HG03457 (cell line): ENCODE measurements around the gene DAO.
A peak's percentile ranks its signal among the peaks of the same experiment; 100 is the strongest.
"Not testable (repeated sequence)": the region's sequence is repeated elsewhere in the genome, so short reads cannot be mapped to it uniquely, and the experiment has no call there.

Source experiments
- ATAC-seq: cut with Tn5 transposase; IDR thresholded peaks from one replicate; pipeline ENCODE4 v1.9.1; 2021; ENCODE audit warnings: moderate number of reproducible peaks; ENCODE audit not compliant: unreplicated experiment

DAO gene

DNA sequence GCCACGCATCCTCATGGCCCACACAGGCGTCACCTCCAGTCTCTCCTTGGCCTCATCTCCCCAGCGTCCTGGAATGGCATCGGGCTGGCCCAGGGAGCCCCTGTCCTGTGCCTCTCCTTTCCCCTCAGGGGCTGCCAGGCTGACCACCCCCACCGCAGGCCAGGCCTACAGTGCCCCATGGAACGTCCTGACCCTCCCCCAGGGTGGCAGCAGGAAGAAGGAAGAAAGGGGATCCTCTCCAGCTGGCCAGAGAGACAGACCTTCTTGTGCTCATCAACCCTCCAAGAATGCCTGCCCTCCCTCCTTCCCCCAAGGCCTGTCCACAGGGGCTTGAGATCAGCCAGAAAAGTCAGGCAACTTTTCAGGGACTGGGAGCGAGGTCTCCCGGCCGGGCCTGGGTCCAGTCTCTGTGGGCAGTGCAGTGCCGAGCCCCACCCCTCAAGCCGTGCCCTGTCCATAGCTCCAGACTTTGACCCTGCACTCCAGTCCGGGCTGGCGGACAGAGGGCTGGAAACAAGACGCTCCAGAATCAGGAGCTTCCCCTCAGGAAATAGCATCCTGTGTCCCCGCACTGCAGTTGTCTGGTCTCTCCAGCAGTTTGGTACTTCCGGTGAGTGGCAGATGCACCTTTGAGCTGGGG, at the start of gene DAO:
Gene DAO, plus strand, starts transcription at position 478 of the 640 bp plus-strand sequence. CDS start 4,915 bp downstream, outside the sequence.
- no peak for ATAC-seq

DNA sequence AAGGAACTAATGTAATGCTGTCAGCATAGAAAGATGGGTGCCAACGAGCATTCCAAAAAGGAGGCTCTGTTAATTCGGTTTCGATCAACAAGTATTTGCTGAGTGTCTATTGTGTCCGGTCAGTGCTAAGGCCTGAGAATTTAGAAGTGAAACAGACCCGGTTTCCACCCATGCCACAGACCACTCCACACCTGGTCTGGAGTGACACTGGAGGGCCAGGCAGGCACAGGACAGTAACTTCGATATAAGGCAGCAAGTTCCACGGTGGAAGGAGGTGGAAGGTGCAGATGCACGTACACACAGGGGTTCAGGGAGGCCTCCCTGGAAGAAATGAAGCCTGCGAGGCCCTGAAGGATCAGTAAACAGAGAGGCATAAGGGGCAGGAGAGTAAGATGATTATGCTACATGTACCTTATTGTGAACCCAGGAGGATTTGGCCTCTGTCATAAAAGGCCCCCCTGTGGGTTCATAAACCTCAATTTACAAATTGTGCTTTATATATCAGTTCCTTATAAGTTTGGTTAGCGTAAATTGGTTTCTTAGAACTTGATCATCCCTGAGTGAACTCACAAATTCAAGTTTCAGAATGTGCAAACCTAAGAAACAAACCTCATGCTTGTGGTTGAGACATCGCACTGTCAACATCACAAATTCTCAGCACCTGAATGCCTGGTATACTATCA, 48.4 kb upstream of the DAO start:
- ATAC-seq: peak; percentile 46

DNA sequence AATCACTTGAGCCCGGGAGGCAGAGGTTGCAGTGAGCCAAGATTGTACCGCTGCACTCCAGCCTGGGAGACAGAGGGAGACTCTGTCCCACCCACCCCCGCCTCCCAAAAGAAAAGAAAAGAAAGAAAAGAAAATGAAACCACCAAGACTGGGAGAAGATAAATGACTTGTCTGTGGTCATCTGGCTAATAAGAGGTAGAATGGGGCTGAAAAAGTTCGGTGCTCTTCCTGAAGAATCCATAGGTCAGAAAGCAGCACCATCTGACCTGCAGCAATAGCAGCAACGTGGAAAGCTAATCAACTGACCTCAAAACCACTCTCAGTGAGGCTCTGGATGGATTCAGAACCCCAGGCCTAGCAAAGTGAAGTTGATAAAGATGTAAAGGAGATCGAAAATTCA, 47.7 kb upstream of the DAO start:
- no peak for ATAC-seq

DNA sequence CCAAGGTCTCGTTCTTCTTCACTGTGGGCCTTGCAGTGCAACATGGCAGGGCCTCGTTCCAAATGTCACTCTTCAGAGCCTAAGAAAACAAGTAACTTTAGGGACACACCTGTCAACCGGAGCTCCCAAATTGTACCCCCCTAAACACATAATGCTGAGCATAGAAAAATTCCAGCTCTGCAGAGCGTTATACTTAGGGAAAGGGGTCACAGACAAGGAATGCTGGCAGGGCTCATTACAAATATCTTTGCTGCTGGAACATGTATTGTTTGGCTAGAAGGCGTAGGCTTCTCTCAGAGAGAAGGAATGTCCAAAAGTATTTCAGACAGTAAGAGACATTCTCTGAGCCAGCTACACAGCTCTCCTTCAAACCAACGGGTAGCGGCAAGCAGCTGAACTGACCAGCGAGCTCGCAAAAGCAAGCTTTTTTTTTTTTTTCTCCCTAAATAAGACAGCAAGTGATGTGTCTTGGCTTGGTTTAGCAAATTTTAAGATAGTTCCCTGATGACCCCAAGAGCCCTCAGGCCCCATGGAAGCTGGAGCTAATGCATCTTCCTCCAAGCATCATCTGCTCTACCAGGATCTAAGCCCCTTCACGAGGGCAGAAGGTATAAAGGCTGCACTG, 47.0 kb upstream of the DAO start:
- no peak for ATAC-seq

DNA sequence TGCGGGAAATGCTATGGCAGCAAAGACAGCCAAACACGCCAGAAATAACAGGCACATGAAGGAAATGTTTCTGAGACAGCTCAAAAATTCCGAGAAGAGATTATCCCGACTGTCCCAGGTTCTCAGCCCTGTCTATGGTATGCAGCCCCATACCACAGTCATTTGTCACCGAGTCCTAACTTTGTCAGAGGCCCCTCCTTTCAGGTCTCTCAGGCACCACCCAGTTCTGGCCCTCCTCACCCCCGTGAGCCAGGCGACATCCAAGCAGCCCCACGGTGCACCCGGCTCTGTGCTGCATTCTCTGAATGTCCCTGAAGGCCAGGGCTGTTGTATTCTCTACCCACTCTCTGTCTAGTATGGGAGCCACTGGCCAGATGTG, 46.5 kb upstream of the DAO start:
- ATAC-seq: no peak

DNA sequence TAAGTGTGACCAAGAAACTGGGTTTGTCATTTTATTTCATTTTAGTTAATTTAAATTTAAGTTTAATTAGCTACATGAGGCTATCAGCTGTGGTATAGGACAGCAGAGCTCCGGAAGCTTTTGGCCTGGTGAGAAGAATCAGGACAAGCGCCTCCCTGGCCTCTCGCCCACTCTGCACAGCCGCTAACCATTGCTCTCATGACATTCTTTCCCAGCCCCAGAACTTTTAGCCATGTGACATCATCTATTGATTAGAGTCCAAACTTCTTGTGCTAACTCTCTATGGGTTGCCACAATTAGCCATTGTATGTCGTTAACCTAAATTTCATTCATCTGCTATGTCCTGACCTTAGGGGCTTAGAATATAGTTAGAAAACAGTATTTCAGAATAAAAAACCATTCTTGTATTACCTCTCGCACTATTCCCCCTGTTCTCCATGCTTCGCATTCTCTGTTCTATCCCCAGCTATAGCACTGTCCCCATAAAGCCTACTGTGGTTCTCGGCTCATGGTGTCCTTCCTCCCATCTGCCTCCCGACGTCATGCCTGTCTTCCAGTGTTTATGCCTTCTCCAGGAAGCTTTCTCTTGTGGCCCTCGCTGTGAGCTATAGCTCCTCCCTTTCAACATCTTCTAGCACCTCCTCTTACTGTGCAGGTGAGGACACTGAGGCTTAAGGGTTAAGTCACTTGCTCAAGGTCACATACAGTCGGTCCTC, 46.0 kb upstream of the DAO start:
- ATAC-seq: no peak

DNA sequence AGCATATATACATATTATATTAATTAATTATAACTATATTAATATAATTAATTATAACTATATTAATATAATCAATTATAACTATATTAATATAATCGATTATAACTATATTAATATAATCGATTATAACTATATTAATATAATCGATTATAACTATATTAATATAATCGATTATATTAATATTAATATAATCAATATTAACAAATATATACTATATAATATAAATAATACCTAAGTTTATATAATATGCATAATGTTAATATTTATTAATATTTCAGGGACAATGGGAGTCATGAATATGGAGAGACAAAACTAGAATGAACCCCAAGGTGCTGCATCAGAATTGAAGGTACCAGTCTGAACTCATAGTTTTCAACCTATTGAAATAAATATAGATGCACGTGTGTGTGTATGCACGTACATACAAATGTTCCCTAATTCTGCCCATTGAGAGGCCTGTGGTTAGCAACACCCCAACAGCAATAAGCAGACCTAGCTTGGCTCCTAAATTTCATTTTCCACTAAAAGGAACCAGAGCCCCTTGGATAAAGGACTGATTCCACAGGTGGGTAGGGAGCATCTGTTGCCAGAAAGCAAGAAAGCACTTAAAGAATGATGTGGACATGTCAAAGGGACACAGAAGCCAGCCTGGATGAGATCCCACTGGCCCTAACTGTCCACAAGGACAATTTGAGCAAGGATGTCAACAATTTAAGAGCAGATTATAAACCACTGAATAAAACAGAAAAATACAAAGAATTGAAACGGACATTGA, 43.8 kb upstream of the DAO start:
- no peak for ATAC-seq

DNA sequence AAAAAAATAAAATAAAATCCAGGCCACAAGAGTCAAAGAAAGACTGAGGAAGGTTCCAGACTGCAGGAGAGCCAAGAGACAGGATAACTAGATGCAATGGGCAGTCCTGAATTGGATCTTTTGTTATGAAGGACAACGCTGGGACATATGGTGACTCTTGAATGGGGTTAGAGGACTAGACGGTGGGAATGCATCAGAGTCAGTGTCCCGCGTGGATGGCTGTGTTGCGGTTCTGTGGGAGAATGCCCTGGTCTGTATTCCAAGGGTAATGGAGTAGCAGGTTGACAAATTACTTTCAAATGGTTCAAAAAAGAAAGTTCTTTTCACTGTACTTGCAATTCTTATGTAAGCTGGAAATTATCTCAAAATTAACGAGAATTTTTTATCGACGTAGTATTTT, 42.7 kb upstream of the DAO start:
- ATAC-seq: no peak

DNA sequence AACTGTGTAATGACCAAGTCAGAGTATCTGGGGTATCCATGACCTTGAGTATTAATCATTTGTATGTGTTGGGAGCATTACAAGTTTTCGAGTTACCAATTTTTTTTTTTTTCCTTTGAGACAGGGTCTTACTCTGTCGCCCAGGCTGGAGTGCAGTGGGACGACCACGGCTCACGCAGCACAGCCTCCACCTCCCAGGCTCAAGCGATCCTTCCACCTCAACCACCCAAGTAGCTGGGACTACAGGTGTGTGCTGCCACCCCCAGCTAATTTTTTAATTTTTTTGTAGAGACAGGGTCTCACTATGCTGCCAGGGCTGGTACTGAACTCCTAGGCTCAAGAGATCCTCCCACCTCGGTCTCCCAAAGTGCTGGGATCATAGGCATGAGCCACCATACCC, 42.2 kb upstream of the DAO start:
- ATAC-seq: no peak

DNA sequence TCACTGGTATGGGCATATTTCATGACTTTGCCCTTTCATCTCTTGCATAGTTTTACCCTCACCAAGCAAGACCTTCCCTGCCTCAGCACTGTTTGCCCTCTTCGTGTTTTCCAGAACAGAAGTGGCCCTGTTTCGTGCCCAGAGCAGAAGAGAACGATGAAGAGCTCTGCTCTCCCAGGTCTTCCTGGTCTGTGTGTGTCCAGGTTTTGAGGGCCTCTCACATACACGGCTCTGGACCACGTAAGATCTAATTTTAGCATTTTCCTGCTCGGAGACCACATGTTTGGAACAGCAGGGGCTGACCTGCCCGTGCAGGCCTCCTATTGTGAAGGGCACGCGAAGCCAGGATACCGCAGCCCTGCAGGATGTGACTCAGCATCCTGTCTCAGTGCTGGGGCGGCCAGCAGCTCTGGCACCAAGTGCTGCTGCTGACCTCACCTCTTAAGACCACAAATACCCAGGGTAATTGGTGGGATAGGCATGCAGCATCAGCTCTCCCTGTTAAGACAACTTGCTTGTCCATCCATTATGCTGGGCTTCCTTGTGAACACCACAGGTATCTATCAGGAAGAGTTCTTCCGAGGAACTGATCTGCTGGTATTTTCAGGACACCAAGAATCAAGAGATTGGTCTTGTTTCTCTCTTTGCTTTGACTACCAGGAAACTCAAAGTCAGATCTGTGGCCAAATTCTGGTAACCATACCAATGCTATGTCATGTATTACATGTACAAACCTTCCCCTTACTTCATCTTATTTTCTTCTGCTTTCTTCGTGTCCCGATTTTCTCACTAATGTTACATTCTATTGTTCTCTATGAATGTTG, 41.5 kb upstream of the DAO start:
- ATAC-seq: peak; percentile 89

DNA sequence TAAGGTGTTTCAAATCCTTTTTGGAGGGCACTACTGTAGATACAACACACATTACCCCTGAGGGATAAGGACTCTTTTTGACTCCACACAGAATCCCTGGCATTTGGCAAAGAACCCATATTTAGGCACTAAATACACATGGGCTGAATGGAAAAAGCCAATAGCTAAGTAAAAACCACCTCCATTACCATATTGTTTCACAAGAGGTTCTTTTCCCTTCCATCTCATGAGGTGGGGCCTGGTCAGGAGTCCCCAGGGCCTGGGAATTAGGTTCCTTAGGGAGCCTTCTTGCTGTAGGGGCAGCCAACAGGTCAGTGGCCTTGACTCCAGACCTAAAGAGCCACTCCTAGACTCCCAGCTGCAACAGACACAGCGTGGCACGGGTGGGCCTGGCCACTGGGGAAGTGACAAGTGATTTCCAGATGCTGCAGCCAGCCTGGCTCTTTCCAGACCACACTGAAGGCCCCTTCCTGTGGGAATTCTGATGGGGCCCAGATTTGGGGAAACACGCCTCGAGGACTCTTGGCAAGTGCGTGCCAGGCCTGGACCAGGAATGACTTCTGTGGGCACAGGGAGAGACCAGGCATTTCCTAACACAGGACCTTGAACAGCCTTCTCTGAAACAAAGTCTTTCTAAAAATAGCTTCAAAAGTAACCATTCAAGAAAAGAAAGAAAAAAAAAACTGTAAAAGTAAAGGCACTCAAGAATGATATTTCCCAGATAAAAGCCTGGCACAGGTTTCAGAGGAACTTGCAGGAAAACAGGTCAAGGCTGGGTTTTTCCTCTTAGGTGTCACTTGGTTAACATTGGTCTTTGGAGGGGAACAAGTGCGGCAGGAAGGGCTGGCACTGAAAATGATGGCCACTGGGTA, 40.6 kb upstream of the DAO start:
- ATAC-seq: no peak

DNA sequence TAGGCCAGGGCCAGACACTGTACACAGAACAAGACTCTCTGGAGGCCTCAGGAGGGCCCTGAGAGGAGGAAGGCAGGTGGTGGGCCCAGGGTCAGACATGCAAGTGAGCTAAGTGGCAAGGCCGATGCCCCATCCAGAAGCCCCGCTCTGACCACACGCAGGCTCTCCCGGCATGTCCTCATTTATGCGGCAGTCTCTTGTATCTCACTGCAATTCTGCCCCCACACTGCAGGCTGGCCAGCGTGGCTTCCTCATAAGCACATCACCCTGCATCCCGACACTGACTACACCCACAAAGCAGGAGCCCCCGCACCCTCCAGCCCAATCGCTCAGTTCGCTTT, 40.0 kb upstream of the DAO start:
- no peak for ATAC-seq

DNA sequence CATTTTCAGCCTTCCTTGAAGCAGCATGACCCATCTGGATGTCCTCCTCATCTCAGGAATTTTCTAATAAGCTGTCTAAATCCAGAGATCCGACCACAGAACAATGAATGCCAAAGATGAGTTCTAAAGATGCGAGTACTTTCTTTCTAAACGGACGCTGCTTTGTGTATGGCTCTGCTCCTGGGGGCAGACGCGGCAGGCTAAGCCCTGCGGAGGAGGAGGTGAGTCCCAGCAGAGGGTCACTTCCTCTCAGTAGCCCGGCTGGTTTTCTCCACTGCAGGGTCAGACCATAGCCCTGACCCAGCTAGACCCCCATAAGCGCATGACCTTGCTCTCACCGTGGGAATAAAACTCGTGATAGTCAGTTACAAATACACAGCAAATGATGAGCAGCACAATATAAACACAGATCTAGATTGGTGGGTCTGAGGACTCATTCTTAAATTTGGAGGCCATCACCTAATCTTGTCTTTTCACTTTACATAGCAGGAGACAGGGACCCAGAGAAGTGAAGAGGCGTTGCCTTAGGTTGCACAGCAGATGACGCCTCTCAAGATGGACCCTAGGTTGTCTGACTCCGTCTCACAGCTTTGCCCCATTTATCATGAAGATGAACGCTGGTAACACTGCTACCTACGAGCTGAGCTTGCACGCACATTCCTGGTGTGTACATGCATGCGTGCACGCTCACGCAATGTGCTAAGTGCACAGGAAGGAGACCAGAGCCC, 39.1 kb upstream of the DAO start:
- ATAC-seq: no peak

DNA sequence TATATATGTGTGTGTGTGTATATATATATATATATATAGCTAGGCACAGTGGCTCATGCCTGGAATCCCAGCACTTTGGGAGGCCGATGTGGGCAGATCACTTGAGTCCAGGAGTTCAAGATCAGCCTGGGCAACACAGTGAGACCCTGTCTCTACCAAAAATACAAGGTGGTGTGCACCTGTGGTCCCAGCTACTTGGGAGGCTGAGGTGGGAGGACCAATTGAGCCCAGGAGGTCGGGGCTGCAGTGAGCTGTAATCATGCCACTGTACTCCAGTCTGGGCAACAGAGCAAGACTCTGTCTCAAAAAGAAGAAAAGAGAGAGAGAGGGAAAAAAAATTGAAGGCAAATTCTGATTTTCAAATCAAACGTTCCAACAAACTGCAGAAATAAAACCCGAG, 38.1 kb upstream of the DAO start:
- not testable (repeated sequence) for ATAC-seq

DNA sequence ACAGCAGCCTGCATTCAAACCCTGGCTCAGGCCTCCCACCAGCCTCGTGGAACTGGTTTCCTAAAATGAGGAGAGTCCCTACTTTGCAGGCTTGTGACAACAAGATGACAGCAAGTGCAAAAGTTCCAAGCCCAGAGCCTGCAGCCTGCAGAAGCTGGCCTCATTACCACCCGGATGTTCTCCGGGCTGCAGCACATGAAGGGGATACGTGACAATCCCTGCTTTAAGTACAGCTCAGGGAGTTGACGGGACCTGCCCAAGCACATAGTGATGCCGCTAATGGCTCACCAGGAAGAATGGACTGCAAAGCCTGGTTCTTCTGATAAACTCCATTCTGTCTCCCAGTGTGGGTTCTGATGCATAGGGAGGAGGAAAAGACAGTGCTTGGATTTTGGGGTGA, 37.5 kb upstream of the DAO start:
- ATAC-seq: no peak

DNA sequence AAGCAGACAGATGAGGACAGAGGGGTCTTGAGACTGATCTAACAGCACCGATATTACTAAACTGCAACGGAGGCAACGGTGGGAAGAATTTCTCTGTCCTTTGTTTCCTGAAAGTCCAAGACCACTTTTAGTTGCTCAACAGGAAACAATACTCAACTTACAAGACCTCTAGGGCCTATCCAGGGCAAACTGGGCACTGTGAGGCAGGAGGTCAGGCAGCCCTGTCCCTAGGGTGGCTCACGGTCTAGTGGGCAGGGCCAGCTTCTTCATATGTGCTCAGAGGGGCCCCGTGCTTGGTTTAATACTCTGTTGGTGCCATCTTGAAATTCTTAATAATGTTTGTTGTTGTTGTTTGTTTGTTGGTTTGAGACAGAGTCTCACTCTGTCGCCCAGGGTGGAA, 36.7 kb upstream of the DAO start:
- ATAC-seq: no peak

DNA sequence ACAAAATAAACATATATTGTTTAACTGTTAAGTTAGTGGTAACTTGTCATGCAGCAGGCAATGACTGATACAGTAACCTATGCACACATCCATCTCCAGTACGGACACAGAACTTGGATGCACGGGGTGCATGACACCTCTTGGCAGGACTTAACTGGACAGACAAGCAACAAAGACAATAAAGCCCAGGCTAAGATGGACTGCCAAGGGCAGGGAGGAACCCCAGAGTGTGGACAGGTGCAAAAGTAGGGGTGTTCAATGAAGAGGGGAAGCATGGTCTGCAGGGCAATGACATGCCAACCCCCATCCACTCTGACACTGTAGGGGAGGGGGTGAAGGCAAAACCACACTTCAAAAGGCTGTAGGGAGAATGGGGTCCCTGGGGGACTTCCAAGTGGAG, 34.2 kb upstream of the DAO start:
- ATAC-seq: no peak

DNA sequence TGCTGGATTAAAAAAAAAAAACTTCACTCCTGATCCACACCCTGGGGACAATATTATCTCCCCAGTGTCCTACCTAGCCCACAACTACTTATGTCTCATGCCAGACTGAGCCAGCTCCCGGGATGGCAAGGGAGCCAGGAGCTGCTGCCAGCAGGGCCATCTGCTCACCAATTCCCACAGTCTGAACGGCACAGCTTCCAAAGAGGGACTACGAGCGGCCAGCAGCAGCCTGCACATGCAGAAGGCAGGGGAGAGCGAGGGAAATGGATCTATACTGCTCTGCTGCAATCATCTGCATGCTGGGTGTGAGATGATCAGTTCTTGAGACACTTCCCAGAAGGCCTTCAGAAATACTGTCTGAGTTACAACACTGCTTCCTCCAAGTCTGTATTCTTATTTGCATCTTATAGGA, 33.6 kb upstream of the DAO start:
- no peak for ATAC-seq

DNA sequence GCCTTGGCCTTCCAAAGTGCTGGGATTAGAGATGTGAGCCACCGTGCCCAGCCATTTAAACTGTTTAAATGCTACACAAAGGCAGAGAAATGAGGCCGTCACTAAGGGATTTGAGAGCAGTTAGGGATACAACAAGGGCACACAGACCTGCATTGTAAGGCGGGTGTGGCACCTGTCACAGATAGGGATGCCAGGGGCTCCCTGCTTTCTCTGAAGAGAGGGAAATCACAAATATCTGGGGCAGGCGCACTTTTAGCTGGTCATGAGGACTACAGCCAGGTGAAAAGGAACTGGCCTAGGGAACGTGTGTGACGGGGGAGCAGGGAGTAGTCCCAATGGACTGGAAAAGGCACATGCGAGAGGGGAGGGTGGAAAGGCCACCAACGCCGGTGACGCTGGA, 32.2 kb upstream of the DAO start:
- no peak for ATAC-seq
